ENCODE results near the gene TRIO. TPM values are rescaled to one million over a fixed set of nuclear protein-coding genes. Genes with fewer than 3 reads are reported as not detected.

The TRIO gene
- total RNA-seq, 1 experiment from 2014 or later, result 88.8 TPM

- DNase-seq (ENCODE audit: low spot score) (no peak), ATAC-seq (no peak)
- CTCF ChIA-PET, result no interaction called here
- peaks cover 6% of the 10 kb centered on the region for H3K4me1 Mint-ChIP-seq
- H3K36me3 Mint-ChIP-seq, result no peaks in the 10 kb centered on the region
- TF ChIP-seq ZNF138 (CRISPR knock-in tag; conservative IDR thresholded peaks at IDR 0.05), result no peak
- TF ChIP-seq IRF2 (CRISPR knock-in tag; IDR thresholded peaks at IDR 0.05; ENCODE audit: borderline replicate concordance, low read depth), result no peak
- TF ChIP-seq ATF6 (CRISPR knock-in tag; IDR thresholded peaks at IDR 0.05), result no peak
- no peak for TF ChIP-seq AR (CRISPR knock-in tag; IDR thresholded peaks at IDR 0.05)
- TF ChIP-seq CREM (CRISPR knock-in tag; IDR thresholded peaks at IDR 0.05), result no peak
- no peak for TF ChIP-seq FOXP1 (CRISPR knock-in tag; IDR thresholded peaks at IDR 0.05; ENCODE audit: borderline replicate concordance)
- no peak for TF ChIP-seq STAT6 (CRISPR knock-in tag; conservative IDR thresholded peaks at IDR 0.05; ENCODE audit: low read depth)
- no peak for TF ChIP-seq ESRRA (CRISPR knock-in tag; IDR thresholded peaks at IDR 0.05; ENCODE audit: borderline replicate concordance)
- TF ChIP-seq ATF1 (CRISPR knock-in tag; IDR thresholded peaks at IDR 0.05), result no peak
- no peak for TF ChIP-seq NFATC4 (CRISPR knock-in tag; IDR thresholded peaks at IDR 0.05)
- no peak for TF ChIP-seq FOXP4 (CRISPR knock-in tag; IDR thresholded peaks at IDR 0.05)
- TF ChIP-seq ZSCAN18 (CRISPR knock-in tag; IDR thresholded peaks at IDR 0.05), result no peak
- TF ChIP-seq CDX4 (CRISPR knock-in tag; IDR thresholded peaks at IDR 0.05; ENCODE audit: borderline replicate concordance), result no peak
- no peak for TF ChIP-seq ZBTB21 (CRISPR knock-in tag; IDR thresholded peaks at IDR 0.05; ENCODE audit: borderline replicate concordance)
- H3K27me3 Mint-ChIP-seq (ENCODE audit: low read depth), result no peaks in the 10 kb centered on the region; the same call in 1 of the 2 replicates
- POLR2A ChIA-PET, result no interaction called here
- H3K9me3 Mint-ChIP-seq, result no peaks in the 10 kb centered on the region; the same call in 1 of the 2 replicates
- H3K4me3 Mint-ChIP-seq, result no peak overlapping the region
- no peak overlapping the region for H3K27ac Mint-ChIP-seq
These were observed 14.0 kb upstream of the TRIO start for GRCh38 chr5:14129123-14129522.
